SK-N-SH treated with all-trans-retinoic acid at 6 μM for 48 hours (cell line): ENCODE data around the gene SEPTIN3.

ENCODE experiments used
- BACH2 ChIP-seq: fragments of 250-450 bp; sonication (Bioruptor Pico); IDR thresholded peaks from 2 replicates; pipeline ENCODE4 v1.9.0; 2021; ENCODE audit warnings: mild to moderate bottlenecking, borderline replicate concordance
- ISL1 ChIP-seq: fragments of 250-450 bp; sonication (Bioruptor Pico); IDR thresholded peaks from 2 replicates; pipeline ENCODE4 v2.1.2; 2022; ENCODE audit warnings: mild to moderate bottlenecking, moderate library complexity
- ZFP30 ChIP-seq: fragments of 450-650 bp; formaldehyde crosslinking; IDR thresholded peaks from 2 replicates; pipeline ENCODE4 v1.5.0; 2022; ENCODE audit warnings: mild to moderate bottlenecking, moderate library complexity
- ZNF70 ChIP-seq: fragments of 450-650 bp; formaldehyde crosslinking; IDR thresholded peaks from 2 replicates; pipeline ENCODE4 v1.5.0; 2020; ENCODE audit warnings: mild to moderate bottlenecking, moderate library complexity
- ZNF8 ChIP-seq: fragments of 450-650 bp; formaldehyde crosslinking; IDR thresholded peaks from 2 replicates; pipeline ENCODE4 v1.5.0; 2020; ENCODE audit warnings: mild to moderate bottlenecking, moderate library complexity
- TF ChIP-seq, protein P1 (sequence below): fragments of 250-450 bp; sonication (Bioruptor Pico); IDR thresholded peaks from 2 replicates; pipeline ENCODE4 v1.8.0; 2020; ENCODE audit warnings: mild to moderate bottlenecking, moderate library complexity, borderline replicate concordance
- TF ChIP-seq, protein P2 (sequence below): fragments of 250-450 bp; sonication (Bioruptor Pico); IDR thresholded peaks from 2 replicates; pipeline ENCODE4 v1.5.0; 2020; ENCODE audit warnings: mild to moderate bottlenecking, moderate library complexity

DNA sequence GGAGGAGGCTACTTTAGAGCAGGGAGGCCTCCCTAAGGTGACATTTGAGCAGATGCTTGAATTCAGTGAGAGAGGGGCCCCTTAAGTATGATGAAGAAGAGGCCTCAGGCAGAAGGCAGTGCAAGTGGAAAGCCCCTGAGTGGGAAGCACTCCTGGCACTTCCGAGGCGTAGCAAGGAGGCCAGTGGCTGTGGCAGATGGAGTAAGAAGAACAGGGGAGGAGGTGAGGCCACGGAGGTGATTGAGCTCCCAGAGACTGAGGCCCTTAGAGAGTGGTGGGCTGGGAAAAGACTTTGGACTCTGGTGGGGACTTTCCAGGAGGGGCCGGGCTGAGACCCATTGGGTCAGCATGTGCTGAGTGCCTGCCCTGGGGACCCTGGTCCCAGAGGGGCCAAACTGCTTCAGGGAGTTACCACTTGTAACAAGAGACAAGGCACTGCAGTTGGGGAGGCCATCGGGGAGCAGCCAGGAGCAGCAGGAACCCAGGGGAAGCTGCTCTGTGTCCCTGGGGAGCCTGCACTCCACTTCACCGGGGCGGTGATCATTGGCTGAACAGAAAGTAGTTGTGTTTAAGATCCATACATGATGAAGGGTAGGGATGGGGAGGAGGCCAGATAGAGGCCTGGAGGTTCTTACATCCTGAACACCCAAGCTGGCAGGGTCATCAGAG, 19.8 kb upstream of the SEPTIN3 start:
- TF ChIP-seq BACH2 (no peak), ZNF8 (CRISPR knock-in tag) (no peak), ZFP30 (CRISPR knock-in tag) (no peak), ZNF70 (CRISPR knock-in tag) (no peak), ISL1 (no peak)
- TF ChIP-seq, protein P1, sequence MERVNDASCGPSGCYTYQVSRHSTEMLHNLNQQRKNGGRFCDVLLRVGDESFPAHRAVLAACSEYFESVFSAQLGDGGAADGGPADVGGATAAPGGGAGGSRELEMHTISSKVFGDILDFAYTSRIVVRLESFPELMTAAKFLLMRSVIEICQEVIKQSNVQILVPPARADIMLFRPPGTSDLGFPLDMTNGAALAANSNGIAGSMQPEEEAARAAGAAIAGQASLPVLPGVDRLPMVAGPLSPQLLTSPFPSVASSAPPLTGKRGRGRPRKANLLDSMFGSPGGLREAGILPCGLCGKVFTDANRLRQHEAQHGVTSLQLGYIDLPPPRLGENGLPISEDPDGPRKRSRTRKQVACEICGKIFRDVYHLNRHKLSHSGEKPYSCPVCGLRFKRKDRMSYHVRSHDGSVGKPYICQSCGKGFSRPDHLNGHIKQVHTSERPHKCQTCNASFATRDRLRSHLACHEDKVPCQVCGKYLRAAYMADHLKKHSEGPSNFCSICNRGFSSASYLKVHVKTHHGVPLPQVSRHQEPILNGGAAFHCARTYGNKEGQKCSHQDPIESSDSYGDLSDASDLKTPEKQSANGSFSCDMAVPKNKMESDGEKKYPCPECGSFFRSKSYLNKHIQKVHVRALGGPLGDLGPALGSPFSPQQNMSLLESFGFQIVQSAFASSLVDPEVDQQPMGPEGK = no peak
- TF ChIP-seq, protein P2, sequence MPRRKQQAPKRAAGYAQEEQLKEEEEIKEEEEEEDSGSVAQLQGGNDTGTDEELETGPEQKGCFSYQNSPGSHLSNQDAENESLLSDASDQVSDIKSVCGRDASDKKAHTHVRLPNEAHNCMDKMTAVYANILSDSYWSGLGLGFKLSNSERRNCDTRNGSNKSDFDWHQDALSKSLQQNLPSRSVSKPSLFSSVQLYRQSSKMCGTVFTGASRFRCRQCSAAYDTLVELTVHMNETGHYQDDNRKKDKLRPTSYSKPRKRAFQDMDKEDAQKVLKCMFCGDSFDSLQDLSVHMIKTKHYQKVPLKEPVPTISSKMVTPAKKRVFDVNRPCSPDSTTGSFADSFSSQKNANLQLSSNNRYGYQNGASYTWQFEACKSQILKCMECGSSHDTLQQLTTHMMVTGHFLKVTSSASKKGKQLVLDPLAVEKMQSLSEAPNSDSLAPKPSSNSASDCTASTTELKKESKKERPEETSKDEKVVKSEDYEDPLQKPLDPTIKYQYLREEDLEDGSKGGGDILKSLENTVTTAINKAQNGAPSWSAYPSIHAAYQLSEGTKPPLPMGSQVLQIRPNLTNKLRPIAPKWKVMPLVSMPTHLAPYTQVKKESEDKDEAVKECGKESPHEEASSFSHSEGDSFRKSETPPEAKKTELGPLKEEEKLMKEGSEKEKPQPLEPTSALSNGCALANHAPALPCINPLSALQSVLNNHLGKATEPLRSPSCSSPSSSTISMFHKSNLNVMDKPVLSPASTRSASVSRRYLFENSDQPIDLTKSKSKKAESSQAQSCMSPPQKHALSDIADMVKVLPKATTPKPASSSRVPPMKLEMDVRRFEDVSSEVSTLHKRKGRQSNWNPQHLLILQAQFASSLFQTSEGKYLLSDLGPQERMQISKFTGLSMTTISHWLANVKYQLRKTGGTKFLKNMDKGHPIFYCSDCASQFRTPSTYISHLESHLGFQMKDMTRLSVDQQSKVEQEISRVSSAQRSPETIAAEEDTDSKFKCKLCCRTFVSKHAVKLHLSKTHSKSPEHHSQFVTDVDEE = no peak
